OCI-LY7 (cell line): ENCODE measurements around the gene RHOD. TPM values are rescaled to one million over a fixed set of nuclear protein-coding genes. Genes with fewer than 3 reads are reported as not detected.
A peak's percentile ranks its signal among the peaks of the same experiment; 100 is the strongest.

ENCODE experiments used
- BruUV-seq: library from RNA; stranded (reverse); fragments of 400-500 nt; replicated peaks from 2 replicates; lab custom pipeline; 2021; lab: Mats Ljungman, UMichigan
- CTCF ChIA-PET: fragments of 300-600 bp; sonication (Branson Sonifier 250); formaldehyde crosslinking; loops from one replicate; lab custom pipeline; 2022; ENCODE audit warnings: antibody characterized with exemption; ENCODE audit not compliant: unreplicated experiment; lab: Charles Lee
- POLR2A ChIA-PET: fragments of 300-600 bp; sonication (Branson Sonifier 250); formaldehyde crosslinking; loops from one replicate; lab custom pipeline; 2022; ENCODE audit warnings: antibody characterized with exemption; lab: Charles Lee
- DNase-seq: peaks from one replicate; pipeline ENCODE4 v3.0.0-alpha.2; 2015; ENCODE audit warnings: low spot score
- H2AFZ ChIP-seq: fragments of 200-600 bp; sonication (generic), shearing (Covaris generic); 2 replicates; pipeline ENCODE4 v1.6.1; 2014; ENCODE audit warnings: mild to moderate bottlenecking, antibody characterized with exemption, low read length, moderate library complexity
- H3K27ac ChIP-seq: fragments of 200-600 bp; sonication (generic); 2 replicates; pipeline ENCODE4 v1.5.1; 2014; ENCODE audit warnings: mixed run types, low read depth, mild to moderate bottlenecking, moderate library complexity, low read length, inconsistent platforms; ENCODE audit not compliant: poor library complexity, severe bottlenecking
- H3K36me3 ChIP-seq: fragments of 200-600 bp; sonication (generic); 2 replicates; pipeline ENCODE4 v1.6.1; 2014; ENCODE audit warnings: mild to moderate bottlenecking, antibody characterized with exemption, low read length, moderate library complexity, mixed read lengths; ENCODE audit not compliant: insufficient read depth
- H3K4me1 ChIP-seq: fragments of 200-600 bp; sonication (generic); 2 replicates; pipeline ENCODE4 v1.5.1; 2014; ENCODE audit warnings: mild to moderate bottlenecking, low read length; ENCODE audit not compliant: insufficient read depth, poor library complexity, severe bottlenecking
- H3K4me2 ChIP-seq: fragments of 200-600 bp; sonication (generic); 2 replicates; pipeline ENCODE4 v1.6.1; 2014; ENCODE audit warnings: mild to moderate bottlenecking, low read length
- H3K4me3 ChIP-seq: fragments of 200-600 bp; sonication (generic); 2 replicates; pipeline ENCODE4 v1.5.1; 2014; ENCODE audit warnings: mild to moderate bottlenecking, low read depth, low read length; ENCODE audit not compliant: poor library complexity, severe bottlenecking
- H3K79me2 ChIP-seq: fragments of 200-600 bp; sonication (generic); 2 replicates; pipeline ENCODE4 v1.6.1; 2016; ENCODE audit warnings: low read depth, mild to moderate bottlenecking, low read length, moderate library complexity, mixed read lengths; ENCODE audit not compliant: insufficient read depth
- H3K9me2 ChIP-seq: fragments of 200-600 bp; sonication (generic); 2 replicates; pipeline ENCODE4 v1.6.1; 2016; ENCODE audit warnings: mild to moderate bottlenecking, low read length, mixed read lengths; ENCODE audit not compliant: insufficient read depth
- H3K9me3 ChIP-seq: fragments of 200-600 bp; sonication (generic); 2 replicates; pipeline ENCODE4 v1.6.1; 2014; ENCODE audit warnings: mild to moderate bottlenecking, mixed run types, low read length, mixed read lengths
- H4K20me1 ChIP-seq: fragments of 200-600 bp; sonication (generic); 2 replicates; pipeline ENCODE4 v1.6.1; 2014; ENCODE audit warnings: mild to moderate bottlenecking, antibody characterized with exemption, low read length, moderate library complexity, mixed read lengths; ENCODE audit not compliant: insufficient read depth
- EZH2phosphoT487 ChIP-seq: fragments of 200-600 bp; sonication (generic); IDR thresholded peaks from 2 replicates; pipeline ENCODE4 v1.6.1; 2018; ENCODE audit warnings: low read depth, borderline replicate concordance, mild to moderate bottlenecking, mixed run types, antibody characterized with exemption, low read length, moderate library complexity, mixed read lengths
- intact Hi-C: fragments of 100-400 bp; cut with micrococcal nuclease; formaldehyde crosslinking; loops from one replicate; pipeline ENCODE4 v1.10.0; 2022; ENCODE audit not compliant: unreplicated experiment
- total RNA-seq, 2 experiments: library from RNA; depleted of rRNA in 1 of 2; stranded (reverse); fragments of >200 nt in 1 of 2; shearing (Covaris generic) in 1 of 2; gene quantifications; 2 replicates each; pipeline ENCODE4 v1.2.3, GENCODE V29; 2014 to 2022
- TF ChIP-seq, protein P1 (sequence below): fragments of 200-600 bp; sonication (generic); conservative IDR thresholded peaks from 2 replicates; pipeline ENCODE4 v1.5.1; 2014; ENCODE audit warnings: mild to moderate bottlenecking, antibody characterized with exemption, low read length, moderate library complexity, mixed read lengths

The RHOD gene
- total RNA-seq, 2 experiments from 2014 or later, result not detected

- H4K20me1 ChIP-seq, result no peaks in the 10 kb centered on the region
- intact Hi-C loops, result no loop called here
- H2AFZ ChIP-seq, result peak overlapping the region; percentile 56; the same call in 1 of the 2 replicates
- peak overlapping the region; percentile 54 for H3K4me3 ChIP-seq
- H3K36me3 ChIP-seq, result no peaks in the 10 kb centered on the region
- DNase-seq, result peak; percentile 73
- no TSS peak for BruUV-seq
- no peaks in the 10 kb centered on the region for H3K9me3 ChIP-seq
- peaks cover 68% of the 10 kb centered on the region for H3K4me1 ChIP-seq
- TF ChIP-seq EZH2phosphoT487, result no peak
- TF ChIP-seq, protein P1, sequence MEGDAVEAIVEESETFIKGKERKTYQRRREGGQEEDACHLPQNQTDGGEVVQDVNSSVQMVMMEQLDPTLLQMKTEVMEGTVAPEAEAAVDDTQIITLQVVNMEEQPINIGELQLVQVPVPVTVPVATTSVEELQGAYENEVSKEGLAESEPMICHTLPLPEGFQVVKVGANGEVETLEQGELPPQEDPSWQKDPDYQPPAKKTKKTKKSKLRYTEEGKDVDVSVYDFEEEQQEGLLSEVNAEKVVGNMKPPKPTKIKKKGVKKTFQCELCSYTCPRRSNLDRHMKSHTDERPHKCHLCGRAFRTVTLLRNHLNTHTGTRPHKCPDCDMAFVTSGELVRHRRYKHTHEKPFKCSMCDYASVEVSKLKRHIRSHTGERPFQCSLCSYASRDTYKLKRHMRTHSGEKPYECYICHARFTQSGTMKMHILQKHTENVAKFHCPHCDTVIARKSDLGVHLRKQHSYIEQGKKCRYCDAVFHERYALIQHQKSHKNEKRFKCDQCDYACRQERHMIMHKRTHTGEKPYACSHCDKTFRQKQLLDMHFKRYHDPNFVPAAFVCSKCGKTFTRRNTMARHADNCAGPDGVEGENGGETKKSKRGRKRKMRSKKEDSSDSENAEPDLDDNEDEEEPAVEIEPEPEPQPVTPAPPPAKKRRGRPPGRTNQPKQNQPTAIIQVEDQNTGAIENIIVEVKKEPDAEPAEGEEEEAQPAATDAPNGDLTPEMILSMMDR, result no peak
- no peaks in the 10 kb centered on the region for H3K9me2 ChIP-seq
- no peaks in the 10 kb centered on the region for H3K79me2 ChIP-seq
- peak overlapping the region; percentile 40 for H3K27ac ChIP-seq
- H3K4me2 ChIP-seq, result peak overlapping the region; percentile 85
- POLR2A ChIA-PET, result interaction anchor here (0.5 to 1.5 kb wide), 4 partner anchors 33 to 161 kb away, joined by 3 to 5 read pairs (median 4); no protein-coding TSS in a partner anchor
- CTCF ChIA-PET, result interaction anchor here (1.0 to 1.7 kb wide), 2 partner anchors 11 to 16 kb away, joined by 5 to 7 read pairs; no protein-coding TSS in a partner anchor
These were observed 28.6 kb upstream of the RHOD start for GRCh38 chr11:67027943-67028542.

DNA sequence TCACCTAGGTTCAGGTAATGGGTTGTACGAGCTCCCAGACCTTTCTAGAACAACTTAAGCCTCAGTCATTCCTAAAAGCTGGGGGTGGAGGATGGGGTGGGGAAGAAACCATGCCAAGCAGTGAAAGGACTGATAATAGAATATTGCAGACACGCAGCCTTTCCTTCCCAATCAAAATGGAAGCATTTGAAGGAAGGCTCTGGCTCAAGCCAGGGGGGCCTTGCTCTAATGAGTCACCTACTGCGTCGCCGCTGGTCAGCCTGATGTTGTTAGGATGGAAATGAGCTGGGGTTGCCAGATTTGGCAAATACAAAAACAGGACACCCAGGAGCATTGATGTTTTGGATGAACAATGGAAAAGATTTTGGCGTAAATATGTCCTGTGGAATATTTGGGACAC, 27.5 kb upstream of the RHOD start:
- Histone ChIP-seq H3K4me1 (peaks cover 66% of the 10 kb centered on the region), H3K27ac (no peak overlapping the region)
- POLR2A ChIA-PET, result interaction anchor here (0.7 kb wide), 1 partner anchor 31 kb away, joined by 4 read pairs; no protein-coding TSS in a partner anchor

More for the DNA sequence above, 27.5 kb upstream of the RHOD start:
- no peak for TF ChIP-seq EZH2phosphoT487
- TF ChIP-seq, protein P1, result no peak
- peak overlapping the region; percentile 85 for H3K4me2 ChIP-seq
- no peaks in the 10 kb centered on the region for H3K36me3 ChIP-seq
- CTCF ChIA-PET, result interaction anchor here (1.7 kb wide), 1 partner anchor 15 kb away, joined by 7 read pairs; no protein-coding TSS in a partner anchor
- no peaks in the 10 kb centered on the region for H3K9me2 ChIP-seq
- H3K9me3 ChIP-seq, result no peaks in the 10 kb centered on the region
- H3K79me2 ChIP-seq, result no peaks in the 10 kb centered on the region
- H4K20me1 ChIP-seq, result no peaks in the 10 kb centered on the region
- no peak overlapping the region for H3K4me3 ChIP-seq
- intact Hi-C loops, result no loop called here
- BruUV-seq, result no TSS peak
- no peak for DNase-seq
- H2AFZ ChIP-seq, result no peak overlapping the region
